Measurements from ENCODE around the gene MEF2B.

The MEF2B gene

GRCh38 chr19:19213426-19214158 lies 43.5 kb upstream of the MEF2B start:
- DNase-seq, result no peak
- Histone ChIP-seq H3K27ac (ENCODE audit: low read length) (no peak overlapping the region), H4K20me1 (ENCODE audit: insufficient read depth, low read length) (peaks cover 8% of the 10 kb centered on the region; the same call in 1 of the 2 replicates), H3K36me3 (ENCODE audit: insufficient read depth, low read length) (no peaks in the 10 kb centered on the region), H3K4me3 (ENCODE audit: low read depth in 1 of 2, low read length in 2 of 2) (no peak overlapping the region), H3K9me3 (ENCODE audit: insufficient read depth, low read length, severe bottlenecking) (no peaks in the 10 kb centered on the region), H3K79me2 (ENCODE audit: insufficient read depth, low read length) (no peaks in the 10 kb centered on the region), H3K27me3 (ENCODE audit: insufficient read depth, low read length, poor library complexity) (no peaks in the 10 kb centered on the region), H2AFZ (ENCODE audit: low read depth, low read length) (no peak overlapping the region), H3K9ac (ENCODE audit: low read depth, low read length) (no peak overlapping the region), H3K4me1 (ENCODE audit: insufficient read depth, low read length) (no peaks in the 10 kb centered on the region), H3K4me2 (ENCODE audit: insufficient read depth, low read length) (no peak overlapping the region)
- no peak for TF ChIP-seq CTCF (IDR thresholded peaks at IDR 0.05; ENCODE audit: borderline replicate concordance, extremely low read depth, low read length, poor library complexity, severe bottlenecking)
- TF ChIP-seq EZH2 (IDR thresholded peaks at IDR 0.05; ENCODE audit: borderline replicate concordance, low read depth, low read length, severe bottlenecking), result no peak
- no peak for ATAC-seq (ENCODE audit: insufficient read depth, low read depth)

- ATAC-seq (ENCODE audit: insufficient read depth, low read depth) (no peak), DNase-seq (no peak)
- Histone ChIP-seq H3K4me1 (ENCODE audit: insufficient read depth, low read length) (no peaks in the 10 kb centered on the region), H4K20me1 (ENCODE audit: insufficient read depth, low read length) (peaks cover 8% of the 10 kb centered on the region; the same call in 1 of the 2 replicates), H3K4me2 (ENCODE audit: insufficient read depth, low read length) (no peak overlapping the region), H3K4me3 (ENCODE audit: low read depth in 1 of 2, low read length in 2 of 2) (no peak overlapping the region), H3K27ac (ENCODE audit: low read length) (no peak overlapping the region), H3K27me3 (ENCODE audit: insufficient read depth, low read length, poor library complexity) (no peaks in the 10 kb centered on the region), H3K9me3 (ENCODE audit: insufficient read depth, low read length, severe bottlenecking) (no peaks in the 10 kb centered on the region), H3K79me2 (ENCODE audit: insufficient read depth, low read length) (no peaks in the 10 kb centered on the region), H3K36me3 (ENCODE audit: insufficient read depth, low read length) (no peaks in the 10 kb centered on the region), H3K9ac (ENCODE audit: low read depth, low read length) (no peak overlapping the region), H2AFZ (ENCODE audit: low read depth, low read length) (no peak overlapping the region)
- no peak for TF ChIP-seq CTCF (IDR thresholded peaks at IDR 0.05; ENCODE audit: borderline replicate concordance, extremely low read depth, low read length, poor library complexity, severe bottlenecking)
- no peak for TF ChIP-seq EZH2 (IDR thresholded peaks at IDR 0.05; ENCODE audit: borderline replicate concordance, low read depth, low read length, severe bottlenecking)
Measured at GRCh38 chr19:19212916-19213315, 42.9 kb upstream of the MEF2B start.

DNA sequence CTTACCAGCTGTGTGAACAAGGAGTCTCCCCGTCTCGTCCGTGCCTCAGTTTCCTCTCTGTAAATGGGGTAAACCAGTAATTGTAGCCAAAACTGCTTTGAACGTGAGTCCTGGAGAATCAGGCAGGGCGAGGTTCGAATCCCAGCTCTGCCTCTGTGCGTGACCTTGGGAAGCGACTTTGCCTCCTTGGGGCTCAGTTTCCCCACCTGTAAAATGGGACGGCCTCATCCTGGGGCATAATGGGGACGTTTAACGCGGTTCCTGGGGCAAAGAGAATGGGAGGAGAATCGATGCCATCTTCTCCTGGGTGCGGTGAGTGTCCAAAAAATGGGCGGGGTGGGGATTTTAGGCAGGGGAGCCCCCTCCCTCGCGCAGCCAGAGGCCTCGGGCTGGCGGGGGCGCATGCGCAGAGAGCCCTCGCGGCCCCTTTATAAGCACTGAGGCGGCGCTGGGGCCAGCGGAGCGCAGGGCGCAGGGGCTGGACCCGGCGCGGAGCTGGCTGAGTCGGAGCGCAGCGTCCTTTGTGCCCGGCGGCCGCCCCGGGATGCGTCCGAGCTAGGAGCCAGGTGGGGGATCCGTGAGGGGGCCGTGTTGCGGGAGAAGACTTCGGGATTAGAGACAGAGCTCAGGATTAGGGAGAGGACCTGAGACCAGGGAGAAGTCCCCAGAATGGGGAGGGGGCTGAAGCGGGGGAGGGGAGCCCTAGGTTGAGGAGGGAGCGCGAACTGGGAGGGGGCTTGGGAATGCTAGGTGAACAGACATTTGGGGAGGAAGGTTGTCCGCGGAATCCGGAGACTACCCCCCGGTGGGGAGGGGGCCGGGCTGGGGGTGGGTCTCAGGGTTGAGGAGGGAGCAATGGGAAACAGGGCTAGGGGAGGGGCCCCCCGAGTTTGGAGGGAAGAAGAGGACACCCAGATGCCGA lies 41.7 kb upstream of the MEF2B start, which contains the start of gene NCAN:
NCAN (plus strand) TSS at position 460 of the 922 bp plus-strand sequence. CDS start 4,996 bp downstream, outside the sequence.
- no peaks in the 10 kb centered on the region for H3K79me2 ChIP-seq (ENCODE audit: insufficient read depth, low read length)
- H3K4me1 ChIP-seq (ENCODE audit: insufficient read depth, low read length), result no peaks in the 10 kb centered on the region
- no peaks in the 10 kb centered on the region for H3K9me3 ChIP-seq (ENCODE audit: insufficient read depth, low read length, severe bottlenecking)
- no peak within 1 kb of the TSS for H3K4me2 ChIP-seq (ENCODE audit: insufficient read depth, low read length)
- H4K20me1 ChIP-seq (ENCODE audit: insufficient read depth, low read length), result peaks cover 8% of the 10 kb centered on the region; the same call in 1 of the 2 replicates
- DNase-seq, result no peak
- no peak for TF ChIP-seq CTCF (IDR thresholded peaks at IDR 0.05; ENCODE audit: borderline replicate concordance, extremely low read depth, low read length, poor library complexity, severe bottlenecking)
- no peak for TF ChIP-seq EZH2 (IDR thresholded peaks at IDR 0.05; ENCODE audit: borderline replicate concordance, low read depth, low read length, severe bottlenecking)
- no peaks in the 10 kb centered on the region for H3K27me3 ChIP-seq (ENCODE audit: insufficient read depth, low read length, poor library complexity)
- ATAC-seq (ENCODE audit: insufficient read depth, low read depth), result no peak
- no peak within 1 kb of the TSS for H2AFZ ChIP-seq (ENCODE audit: low read depth, low read length)
- no peak within 1 kb of the TSS for H3K4me3 ChIP-seq (ENCODE audit: low read depth in 1 of 2, low read length in 2 of 2)
- no peak within 1 kb of the TSS for H3K9ac ChIP-seq (ENCODE audit: low read depth, low read length)
- H3K36me3 ChIP-seq (ENCODE audit: insufficient read depth, low read length), result no peaks in the 10 kb centered on the region
- no peak within 1 kb of the TSS for H3K27ac ChIP-seq (ENCODE audit: low read length)
